Endodermal cell (in vitro differentiated cells): Measurements from ENCODE around the gene SLC9A7. TPM values are rescaled to one million over a fixed set of nuclear protein-coding genes. Genes with fewer than 3 reads are reported as not detected.

ENCODE experiments used
- DNase-seq: peaks from one replicate; pipeline ENCODE4 v3.0.0-alpha.2; 2017
- H3K27ac ChIP-seq: 2 replicates; pipeline ENCODE4 v1.5.1; 2013; ENCODE audit warnings: mild to moderate bottlenecking, low read depth, low read length, moderate library complexity
- H3K27me3 ChIP-seq: 2 replicates; pipeline ENCODE4 v1.6.1; 2013; ENCODE audit warnings: mild to moderate bottlenecking, low read length, moderate library complexity; ENCODE audit not compliant: insufficient read depth, control insufficient read depth, poor library complexity, severe bottlenecking
- H3K36me3 ChIP-seq: 2 replicates; pipeline ENCODE4 v1.7.0; 2013; ENCODE audit warnings: mild to moderate bottlenecking, low read length, moderate library complexity; ENCODE audit not compliant: control insufficient read depth, insufficient read depth
- H3K4me1 ChIP-seq: one replicate; pipeline ENCODE4 v1.7.0; 2013; ENCODE audit warnings: low read length; ENCODE audit not compliant: control insufficient read depth, insufficient read depth
- H3K4me3 ChIP-seq: 2 replicates; pipeline ENCODE4 v1.5.1; 2013; ENCODE audit warnings: mild to moderate bottlenecking, low read length, moderate library complexity
- H3K9ac ChIP-seq: 2 replicates; pipeline ENCODE4 v1.6.1; 2013; ENCODE audit warnings: mild to moderate bottlenecking, low read length, moderate library complexity; ENCODE audit not compliant: poor library complexity, severe bottlenecking; ENCODE audit errors: extremely low read depth
- H3K9me3 ChIP-seq: 2 replicates; pipeline ENCODE4 v1.6.1; 2013; ENCODE audit warnings: mild to moderate bottlenecking, low read length, moderate library complexity; ENCODE audit not compliant: control insufficient read depth
- H3K27ac Mint-ChIP-seq: 2 replicates; pipeline ENCODE4 v1.8.0; 2020; ENCODE audit warnings: mixed read lengths
- H3K27me3 Mint-ChIP-seq: 2 replicates; pipeline ENCODE4 v1.8.0; 2021; ENCODE audit warnings: mild to moderate bottlenecking, mixed read lengths; ENCODE audit not compliant: insufficient read depth
- H3K36me3 Mint-ChIP-seq: 2 replicates; pipeline ENCODE4 v1.8.0; 2020; ENCODE audit warnings: low read depth, mixed read lengths
- H3K4me1 Mint-ChIP-seq: 2 replicates; pipeline ENCODE4 v1.8.0; 2020; ENCODE audit warnings: mixed read lengths
- H3K4me3 Mint-ChIP-seq: 2 replicates; pipeline ENCODE4 v1.8.0; 2020; ENCODE audit warnings: mild to moderate bottlenecking, moderate library complexity, mixed read lengths
- H3K9me3 Mint-ChIP-seq: 2 replicates; pipeline ENCODE4 v1.8.0; 2020; ENCODE audit warnings: mild to moderate bottlenecking, mixed read lengths
- CTCF ChIP-seq: fragments of 200-600 bp; sonication (generic); conservative IDR thresholded peaks from 2 replicates; pipeline ENCODE4 v1.5.0; 2021; ENCODE audit warnings: antibody characterized with exemption, mild to moderate bottlenecking
- WGBS, 2 experiments: methylation state at CpG; one replicate each; pipeline versions ENCODE4 v1.1.5 to v1.1.7; 2013; ENCODE audit warnings: missing lambda C conversion rate in 2 of 2, mixed read lengths in 1 of 2; ENCODE audit not compliant: insufficient coverage in 1 of 2, insufficient read length in 1 of 2; 5-methylcytosine and 5-hydroxymethylcytosine counted together
- total RNA-seq, 2 donors: library from RNA; stranded (reverse); fragmentation: NEBNext Ultra II Directional in 1 of 2; extraction: Animal tissue kit (Norgen Biotek cat#: 25700) in 1 of 2; gene quantifications; 2 replicates in 1 of 2; 3 replicates in 1 of 2; pipeline ENCODE4 v1.2.1, GENCODE V29; 2021

The SLC9A7 gene
- total RNA-seq, 2 donors from 2014 or later, result 23.7 to 25.3 TPM

DNA sequence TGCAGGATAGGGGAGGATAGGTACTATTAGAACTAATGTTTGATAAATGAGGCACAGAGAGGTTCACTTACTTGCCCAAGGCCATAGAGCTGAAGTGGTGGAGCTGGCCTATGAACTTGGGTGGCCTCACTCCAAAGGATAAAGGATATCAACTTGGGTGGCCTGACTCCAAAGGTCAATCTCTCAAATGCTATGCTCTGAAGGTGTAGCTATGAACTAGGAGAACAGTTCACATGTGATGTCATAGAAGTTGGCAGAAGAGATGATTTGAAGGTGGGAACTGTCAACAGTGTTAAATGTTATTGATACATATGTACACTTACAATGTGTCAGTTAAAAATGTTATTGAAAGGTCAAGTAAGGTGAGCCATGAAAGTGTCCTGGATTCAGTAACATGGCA lies 191.5 kb downstream of the SLC9A7 start:
- H3K4me3 ChIP-seq, result no peak overlapping the region
- Mint-ChIP-seq H3K27ac (no peak overlapping the region), H3K4me1 (peaks cover 11% of the 10 kb centered on the region), H3K36me3 (peaks cover 3% of the 10 kb centered on the region), H3K27me3 (no peaks in the 10 kb centered on the region), H3K9me3 (peaks cover 64% of the 10 kb centered on the region), H3K4me3 (no peak overlapping the region)
- H3K36me3 ChIP-seq, result no peaks in the 10 kb centered on the region
- DNase-seq, result no peak
- no peak for TF ChIP-seq CTCF
- no peak overlapping the region for H3K27ac ChIP-seq
- H3K9ac ChIP-seq, result no peak overlapping the region
- no peaks in the 10 kb centered on the region for H3K9me3 ChIP-seq
- no peaks in the 10 kb centered on the region for H3K27me3 ChIP-seq
- H3K4me1 ChIP-seq, result no peaks in the 10 kb centered on the region

- no peaks in the 10 kb centered on the region for H3K4me1 ChIP-seq
- H3K4me1 Mint-ChIP-seq, result no peaks in the 10 kb centered on the region
- no peaks in the 10 kb centered on the region for H3K27me3 Mint-ChIP-seq
- no peaks in the 10 kb centered on the region for H3K9me3 ChIP-seq
- H3K27ac ChIP-seq, result no peak overlapping the region
- no peak overlapping the region for H3K4me3 ChIP-seq
- 96% methylated on average over 6 of the region's 6 CpGs; no CpG with 5 or more reads in 1 of the 2 experiments for WGBS, 2 experiments
- H3K27me3 ChIP-seq, result no peaks in the 10 kb centered on the region
- TF ChIP-seq CTCF, result no peak
- no peak overlapping the region for H3K27ac Mint-ChIP-seq
- H3K36me3 ChIP-seq, result no peaks in the 10 kb centered on the region
- H3K36me3 Mint-ChIP-seq, result peaks cover 3% of the 10 kb centered on the region
- H3K9ac ChIP-seq, result no peak overlapping the region
- H3K4me3 Mint-ChIP-seq, result no peak overlapping the region
- H3K9me3 Mint-ChIP-seq, result peaks cover 64% of the 10 kb centered on the region
- DNase-seq, result no peak
Measured at GRCh38 chrX:46561824-46562657, 196.9 kb downstream of the SLC9A7 start.

GRCh38 chrX:46559062-46559461 lies 199.9 kb downstream of the SLC9A7 start:
- Histone ChIP-seq H3K4me1 (no peaks in the 10 kb centered on the region), H3K4me3 (no peak overlapping the region), H3K9ac (no peak overlapping the region), H3K36me3 (no peaks in the 10 kb centered on the region), H3K27ac (no peak overlapping the region), H3K27me3 (no peaks in the 10 kb centered on the region), H3K9me3 (no peaks in the 10 kb centered on the region)
- H3K4me3 Mint-ChIP-seq, result no peak overlapping the region
- DNase-seq, result no peak
- no peaks in the 10 kb centered on the region for H3K27me3 Mint-ChIP-seq
- TF ChIP-seq CTCF, result no peak
- WGBS, 2 experiments, result 94% methylated on average over 3 of the region's 3 CpGs; no CpG with 5 or more reads in 1 of the 2 experiments
- H3K9me3 Mint-ChIP-seq, result peaks cover 59% of the 10 kb centered on the region
- H3K4me1 Mint-ChIP-seq, result no peaks in the 10 kb centered on the region
- no peak overlapping the region for H3K27ac Mint-ChIP-seq
- H3K36me3 Mint-ChIP-seq, result no peaks in the 10 kb centered on the region
